GM23248 (cell line): ENCODE results near the gene KLHL40. TPM values are rescaled to one million over a fixed set of nuclear protein-coding genes. Genes with fewer than 3 reads are reported as not detected.

Experiments used
- DNase-seq: peaks from one replicate; pipeline ENCODE4 v3.0.0-alpha.2; 2015
- H2AFZ ChIP-seq: fragments of 200-600 bp; sonication (generic); 2 replicates; pipeline ENCODE4 v1.6.1; 2016; ENCODE audit warnings: antibody characterized with exemption
- H3F3A ChIP-seq: fragments of 200-600 bp; sonication (generic); 2 replicates; pipeline ENCODE4 v1.6.1; 2016; ENCODE audit warnings: mild to moderate bottlenecking, antibody characterized with exemption, mixed run types; ENCODE audit not compliant: insufficient read depth
- H3K27ac ChIP-seq: fragments of 200-600 bp; sonication (generic); 2 replicates; pipeline ENCODE4 v1.5.1; 2016; ENCODE audit warnings: mild to moderate bottlenecking
- H3K27me3 ChIP-seq: fragments of 200-600 bp; sonication (generic); replicated peaks from 2 replicates; pipeline ENCODE4 v1.6.1; 2016; ENCODE audit warnings: mild to moderate bottlenecking; ENCODE audit not compliant: insufficient read depth
- H3K36me3 ChIP-seq: fragments of 200-600 bp; sonication (generic); 2 replicates; pipeline ENCODE4 v1.6.1; 2016; ENCODE audit warnings: low read depth, mild to moderate bottlenecking
- H3K4me1 ChIP-seq: fragments of 200-600 bp; sonication (generic); 2 replicates; pipeline ENCODE4 v1.6.1; 2016; ENCODE audit warnings: mild to moderate bottlenecking; ENCODE audit not compliant: insufficient read depth
- H3K4me2 ChIP-seq: fragments of 200-600 bp; sonication (generic); one replicate; pipeline ENCODE4 v1.6.1; 2016; ENCODE audit warnings: mild to moderate bottlenecking; ENCODE audit not compliant: unreplicated experiment
- H3K4me3 ChIP-seq: fragments of 200-600 bp; sonication (generic); 2 replicates; pipeline ENCODE4 v1.5.1; 2016; ENCODE audit warnings: mild to moderate bottlenecking
- H3K79me2 ChIP-seq: fragments of 200-600 bp; sonication (generic); 2 replicates; pipeline ENCODE4 v1.6.1; 2016; ENCODE audit warnings: mild to moderate bottlenecking; ENCODE audit not compliant: insufficient read depth
- H3K9ac ChIP-seq: fragments of 200-600 bp; sonication (generic); 2 replicates; pipeline ENCODE4 v1.6.1; 2016; ENCODE audit warnings: mild to moderate bottlenecking
- H3K9me2 ChIP-seq: fragments of 200-600 bp; sonication (generic); 2 replicates; pipeline ENCODE4 v1.6.1; 2016; ENCODE audit warnings: mixed run types, mild to moderate bottlenecking, moderate library complexity; ENCODE audit not compliant: insufficient read depth
- H3K9me3 ChIP-seq: fragments of 200-600 bp; sonication (generic); one replicate; pipeline ENCODE4 v1.6.1; 2017; ENCODE audit warnings: low read depth
- H4K20me1 ChIP-seq: fragments of 200-600 bp; sonication (generic); 2 replicates; pipeline ENCODE4 v1.6.0; 2016; ENCODE audit not compliant: insufficient read depth
- EZH2 ChIP-seq: fragments of 200-600 bp; sonication (generic); IDR thresholded peaks from 2 replicates; pipeline ENCODE4 v1.6.1; 2018; ENCODE audit warnings: antibody characterized with exemption, mild to moderate bottlenecking; ENCODE audit not compliant: insufficient read depth, poor library complexity, severe bottlenecking
- EZH2phosphoT487 ChIP-seq: fragments of 200-600 bp; sonication (generic); IDR thresholded peaks from 2 replicates; pipeline ENCODE4 v1.6.1; 2018; ENCODE audit warnings: antibody characterized with exemption, moderate library complexity, mild to moderate bottlenecking, low read depth; ENCODE audit not compliant: insufficient read depth
- WGBS, 2 experiments: methylation state at CpG; one replicate each; pipeline ENCODE4 v1.1.6; 2015 to 2017; ENCODE audit warnings: low lambda C conversion rate in 2 of 2, low coverage in 1 of 2; ENCODE audit errors: missing lambda C conversion rate in 2 of 2; 5-methylcytosine and 5-hydroxymethylcytosine counted together
- in situ Hi-C: fragments of 300-500 bp; cut with MboI; formaldehyde crosslinking; loops from 2 replicates; pipeline ENCODE4 v1.15.0; 2020
- polyA plus RNA-seq: library from polyadenylated mRNA; unstranded; fragments of >200 nt; fragmentation: Nextera tagmentation; extraction: Ambion mirVana; gene quantifications from 2 replicates; pipeline ENCODE4 v1.2.1, GENCODE V29; 2016
- total RNA-seq: library from RNA; depleted of rRNA; stranded (reverse); fragments of >200 nt; shearing (Covaris generic); gene quantifications from 2 replicates; pipeline ENCODE4 v1.2.3, GENCODE V29; 2014

The KLHL40 gene
- total and polyA plus RNA-seq, 2 experiments from 2014 or later = not detected

- no peaks in the 10 kb centered on the region for H3K4me1 ChIP-seq
- no peak overlapping the region for H3K4me3 ChIP-seq
- no peak overlapping the region for H3K27ac ChIP-seq
- H3K9ac ChIP-seq = no peak overlapping the region
- TF ChIP-seq EZH2 (no peak), EZH2phosphoT487 (no peak)
- no peak overlapping the region for H3K4me2 ChIP-seq
- H3K79me2 ChIP-seq = no peaks in the 10 kb centered on the region
- no peaks in the 10 kb centered on the region for H3K36me3 ChIP-seq
- whole genome bisulfite sequencing, 2 experiments = 79 to 82% methylated on average over 6 of the region's 6 CpGs
- in situ Hi-C loops = no loop called here
- H2AFZ ChIP-seq = no peak overlapping the region
- H3K27me3 ChIP-seq = no peaks in the 10 kb centered on the region
- no peaks in the 10 kb centered on the region for H3K9me2 ChIP-seq
- no peaks in the 10 kb centered on the region for H3F3A ChIP-seq
- H4K20me1 ChIP-seq = no peaks in the 10 kb centered on the region
- no peaks in the 10 kb centered on the region for H3K9me3 ChIP-seq
- no peak for DNase-seq
Measured at GRCh38 chr3:42702982-42703694, 17.8 kb downstream of the KLHL40 start.

GRCh38 chr3:42703695-42704025, 18.3 kb downstream of the KLHL40 start:
- H2AFZ ChIP-seq = no peak overlapping the region
- H3K4me2 ChIP-seq = no peak overlapping the region
- no peaks in the 10 kb centered on the region for H3K36me3 ChIP-seq
- DNase-seq = no peak
- no peaks in the 10 kb centered on the region for H3K9me2 ChIP-seq
- H3F3A ChIP-seq = no peaks in the 10 kb centered on the region
- H3K9ac ChIP-seq = no peak overlapping the region
- no peaks in the 10 kb centered on the region for H3K27me3 ChIP-seq
- in situ Hi-C loops = no loop called here
- H3K79me2 ChIP-seq = no peaks in the 10 kb centered on the region
- no peaks in the 10 kb centered on the region for H3K9me3 ChIP-seq
- H4K20me1 ChIP-seq = no peaks in the 10 kb centered on the region
- no peaks in the 10 kb centered on the region for H3K4me1 ChIP-seq
- TF ChIP-seq EZH2 (no peak), EZH2phosphoT487 (no peak)
- 68 to 72% methylated on average over 5 of the region's 5 CpGs for WGBS, 2 experiments
- H3K4me3 ChIP-seq = no peak overlapping the region
- H3K27ac ChIP-seq = no peak overlapping the region

GRCh38 chr3:42704136-42704841, 19.0 kb downstream of the KLHL40 start:
- no peak overlapping the region for H3K27ac ChIP-seq
- H3K36me3 ChIP-seq = no peaks in the 10 kb centered on the region
- 68 to 71% methylated on average over 8 of the region's 8 CpGs for WGBS, 2 experiments
- in situ Hi-C loops = no loop called here
- no peaks in the 10 kb centered on the region for H4K20me1 ChIP-seq
- no peaks in the 10 kb centered on the region for H3K9me2 ChIP-seq
- no peak overlapping the region for H3K4me3 ChIP-seq
- H3F3A ChIP-seq = no peaks in the 10 kb centered on the region
- H2AFZ ChIP-seq = no peak overlapping the region
- H3K4me1 ChIP-seq = no peaks in the 10 kb centered on the region
- TF ChIP-seq EZH2 (no peak), EZH2phosphoT487 (no peak)
- H3K9ac ChIP-seq = no peak overlapping the region
- DNase-seq = no peak
- H3K9me3 ChIP-seq = no peaks in the 10 kb centered on the region
- no peaks in the 10 kb centered on the region for H3K27me3 ChIP-seq
- H3K4me2 ChIP-seq = no peak overlapping the region
- no peaks in the 10 kb centered on the region for H3K79me2 ChIP-seq

- no peaks in the 10 kb centered on the region for H3K4me1 ChIP-seq
- TF ChIP-seq EZH2phosphoT487 (no peak), EZH2 (no peak)
- WGBS, 2 experiments = 67 to 79% methylated on average over 5 to 7 of the region's 7 CpGs
Measured at GRCh38 chr3:42705058-42705767, 19.9 kb downstream of the KLHL40 start.

More at GRCh38 chr3:42705058-42705767, 19.9 kb downstream of the KLHL40 start:
- no peaks in the 10 kb centered on the region for H3K36me3 ChIP-seq
- no peak overlapping the region for H2AFZ ChIP-seq
- no peaks in the 10 kb centered on the region for H3K9me3 ChIP-seq
- no peak overlapping the region for H3K9ac ChIP-seq
- in situ Hi-C loops = no loop called here
- H3K4me2 ChIP-seq = no peak overlapping the region
- H3K4me3 ChIP-seq = no peak overlapping the region
- no peak overlapping the region for H3K27ac ChIP-seq
- H3K79me2 ChIP-seq = no peaks in the 10 kb centered on the region
- H3K9me2 ChIP-seq = no peaks in the 10 kb centered on the region
- H3K27me3 ChIP-seq = no peaks in the 10 kb centered on the region
- no peak for DNase-seq
- no peaks in the 10 kb centered on the region for H4K20me1 ChIP-seq
- no peaks in the 10 kb centered on the region for H3F3A ChIP-seq
